ENCODE measurements around the gene ANO7.

GRCh38 chr2:241155936-241156335 lies 32.5 kb upstream of the ANO7 start:
- TF ChIP-seq, protein P1, sequence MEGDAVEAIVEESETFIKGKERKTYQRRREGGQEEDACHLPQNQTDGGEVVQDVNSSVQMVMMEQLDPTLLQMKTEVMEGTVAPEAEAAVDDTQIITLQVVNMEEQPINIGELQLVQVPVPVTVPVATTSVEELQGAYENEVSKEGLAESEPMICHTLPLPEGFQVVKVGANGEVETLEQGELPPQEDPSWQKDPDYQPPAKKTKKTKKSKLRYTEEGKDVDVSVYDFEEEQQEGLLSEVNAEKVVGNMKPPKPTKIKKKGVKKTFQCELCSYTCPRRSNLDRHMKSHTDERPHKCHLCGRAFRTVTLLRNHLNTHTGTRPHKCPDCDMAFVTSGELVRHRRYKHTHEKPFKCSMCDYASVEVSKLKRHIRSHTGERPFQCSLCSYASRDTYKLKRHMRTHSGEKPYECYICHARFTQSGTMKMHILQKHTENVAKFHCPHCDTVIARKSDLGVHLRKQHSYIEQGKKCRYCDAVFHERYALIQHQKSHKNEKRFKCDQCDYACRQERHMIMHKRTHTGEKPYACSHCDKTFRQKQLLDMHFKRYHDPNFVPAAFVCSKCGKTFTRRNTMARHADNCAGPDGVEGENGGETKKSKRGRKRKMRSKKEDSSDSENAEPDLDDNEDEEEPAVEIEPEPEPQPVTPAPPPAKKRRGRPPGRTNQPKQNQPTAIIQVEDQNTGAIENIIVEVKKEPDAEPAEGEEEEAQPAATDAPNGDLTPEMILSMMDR (IDR thresholded peaks at IDR 0.05; ENCODE audit: low read depth, low read length, poor library complexity, severe bottlenecking): no peak
- no peak for TF ChIP-seq EZH2phosphoT487 (IDR thresholded peaks at IDR 0.05; ENCODE audit: borderline replicate concordance, low read length)

All from DOHH2 (cell line).